HepG2 (cell line): ENCODE results near the gene MEX3A. TPM values are rescaled to one million over a fixed set of nuclear protein-coding genes. Genes with fewer than 3 reads are reported as not detected.

Experiments used
- AGO2 ChIP-seq: fragments of 200-400 bp; formaldehyde crosslinking; optimal IDR thresholded peaks from 2 replicates; pipeline ENCODE3; 2017; ENCODE audit warnings: mild to moderate bottlenecking, low read depth, low read length, moderate library complexity
- ATF3 ChIP-seq: sonication (generic); formaldehyde crosslinking; IDR thresholded peaks from 2 replicates; pipeline ENCODE4 v1.4.0; 2020; ENCODE audit warnings: missing genetic modification reagents
- ATF7-NPFF ChIP-seq: sonication (generic); formaldehyde crosslinking; IDR thresholded peaks from 2 replicates; pipeline ENCODE4 v1.8.1; 2023; ENCODE audit warnings: mild to moderate bottlenecking, low read depth, missing genetic modification reagents, moderate library complexity
- BATF2 ChIP-seq: sonication (generic); formaldehyde crosslinking; IDR thresholded peaks from 2 replicates; pipeline ENCODE4 v1.8.0; 2022; ENCODE audit warnings: mild to moderate bottlenecking, missing genetic modification reagents, moderate library complexity
- FOXO4 ChIP-seq: sonication (generic); formaldehyde crosslinking; conservative IDR thresholded peaks from 2 replicates; pipeline ENCODE4 v1.8.1; 2023; ENCODE audit warnings: missing genetic modification reagents
- GABPB1 ChIP-seq: IDR thresholded peaks from 2 replicates; pipeline ENCODE4 v1.6.1; 2016; ENCODE audit warnings: mild to moderate bottlenecking, missing genetic modification reagents, moderate library complexity, missing compliant biosample characterization
- GMEB2 ChIP-seq: IDR thresholded peaks from 2 replicates; pipeline ENCODE4 v1.6.1; 2016; ENCODE audit warnings: missing biosample characterization, missing genetic modification reagents, low read depth
- HMGA1 ChIP-seq: sonication (generic); formaldehyde crosslinking; conservative IDR thresholded peaks from 2 replicates; pipeline ENCODE4 v1.4.0; 2020; ENCODE audit warnings: missing genetic modification reagents
- IKZF5 ChIP-seq: IDR thresholded peaks from 2 replicates; pipeline ENCODE4 v1.6.1; 2018; ENCODE audit warnings: missing genetic modification reagents, mild to moderate bottlenecking, missing compliant biosample characterization
- KDM5B ChIP-seq: sonication (generic); formaldehyde crosslinking; IDR thresholded peaks from 2 replicates; pipeline ENCODE4 v1.4.0; 2020; ENCODE audit warnings: missing genetic modification reagents, mild to moderate bottlenecking, borderline replicate concordance
- PRDM10 ChIP-seq: sonication (generic); formaldehyde crosslinking; IDR thresholded peaks from 2 replicates; pipeline ENCODE4 v1.4.0; 2020; ENCODE audit warnings: low read depth, missing genetic modification reagents
- RELA ChIP-seq: sonication (generic); formaldehyde crosslinking; IDR thresholded peaks from 2 replicates; pipeline ENCODE4 v1.4.0; 2020; ENCODE audit warnings: missing genetic modification reagents
- SIX1 ChIP-seq: sonication (generic); formaldehyde crosslinking; IDR thresholded peaks from 2 replicates; pipeline ENCODE4 v1.4.0; 2020; ENCODE audit warnings: missing genetic modification reagents, borderline replicate concordance
- ZNF17 ChIP-seq: sonication (generic); formaldehyde crosslinking; IDR thresholded peaks from 2 replicates; pipeline ENCODE4 v1.5.0; 2020; ENCODE audit warnings: mild to moderate bottlenecking, missing genetic modification reagents
- ZNF224 ChIP-seq: sonication (generic); formaldehyde crosslinking; IDR thresholded peaks from 2 replicates; pipeline ENCODE4 v1.5.0; 2020; ENCODE audit warnings: mild to moderate bottlenecking, missing genetic modification reagents
- ZNF343 ChIP-seq: sonication (generic); formaldehyde crosslinking; IDR thresholded peaks from 2 replicates; pipeline ENCODE4 v1.4.0; 2020; ENCODE audit warnings: mild to moderate bottlenecking, missing genetic modification reagents
- ZNF557 ChIP-seq: sonication (generic); formaldehyde crosslinking; IDR thresholded peaks from 2 replicates; pipeline ENCODE4 v1.4.0; 2020; ENCODE audit warnings: missing genetic modification reagents
- ZNF580 ChIP-seq: IDR thresholded peaks from 2 replicates; pipeline ENCODE4 v1.6.1; 2016; ENCODE audit warnings: low read depth, borderline replicate concordance
- ZNF746 ChIP-seq: sonication (generic); formaldehyde crosslinking; IDR thresholded peaks from 2 replicates; pipeline ENCODE4 v1.8.0; 2022; ENCODE audit warnings: mild to moderate bottlenecking, missing genetic modification reagents
- ZNF879 ChIP-seq: sonication (generic); formaldehyde crosslinking; IDR thresholded peaks from 2 replicates; pipeline ENCODE4 v1.8.1; 2023; ENCODE audit warnings: missing genetic modification reagents
- polyA plus RNA-seq, 8 experiments: library from polyadenylated mRNA; depleted of rRNA in 3 of 8; stranded (reverse) in 7 of 8; unstranded in 1 of 8; fragments of >200 nt; fragmentation: Illumina TruSeq in 4 of 8; extraction: Trizol in 4 of 8; gene quantifications; 2 replicates each; pipeline versions ENCODE4 v1.2.1 to v1.2.3, GENCODE V29; 2011 to 2016; ENCODE audit warnings: low read depth in 4 of 8, missing spikeins in 1 of 8, mixed read lengths in 1 of 8; ENCODE audit not compliant: insufficient read depth in 1 of 8
- total RNA-seq, 5 experiments: library from RNA; depleted of rRNA; stranded (reverse); fragments of >200 nt; fragmentation: Illumina TruSeq; extraction: Trizol; gene quantifications; 2 replicates each; pipeline ENCODE4 v1.2.3, GENCODE V29; 2016; ENCODE audit warnings: low read depth in 1 of 5

MEX3A gene
- total and polyA plus RNA-seq, 2 of the 13 experiments (the other 11 are each of a cell fraction or from before 2014, with no cell fraction given): 7.6 to 9.1 TPM

- no peak for TF ChIP-seq SIX1 (CRISPR knock-in tag)
- no peak for TF ChIP-seq GMEB2 (CRISPR knock-in tag)
- peak; percentile 65; the same call in 1 of the 2 replicates for TF ChIP-seq PRDM10 (CRISPR knock-in tag)
- TF ChIP-seq RELA (CRISPR knock-in tag): no peak
- no peak for TF ChIP-seq ZNF557 (CRISPR knock-in tag)
- peak; percentile 45; the same call in 1 of the 2 replicates for TF ChIP-seq KDM5B (CRISPR knock-in tag)
- TF ChIP-seq ATF7-NPFF (CRISPR knock-in tag): no peak
- no peak for TF ChIP-seq HMGA1 (CRISPR knock-in tag)
- TF ChIP-seq FOXO4 (CRISPR knock-in tag): no peak
- TF ChIP-seq IKZF5: no peak; the same call in 1 of the 2 replicates
- TF ChIP-seq ZNF746: peak; percentile 45; the same call in 1 of the 2 replicates
- TF ChIP-seq ZNF224: no peak
- TF ChIP-seq ZNF580 (CRISPR knock-in tag): peak; percentile 18; the same call in 1 of the 2 replicates
- peak; percentile 64; the same call in 1 of the 2 replicates for TF ChIP-seq GABPB1 (CRISPR knock-in tag)
- TF ChIP-seq ZNF343: no peak
- no peak for TF ChIP-seq ZNF17
- TF ChIP-seq ATF3 (CRISPR knock-in tag): peak; percentile 64; the same call in 1 of the 2 replicates
- no peak for TF ChIP-seq AGO2
- no peak for TF ChIP-seq ZNF879 (CRISPR knock-in tag)
- TF ChIP-seq BATF2 (CRISPR knock-in tag): no peak
Measured at GRCh38 chr1:156114101-156114918, 32.0 kb upstream of the MEX3A start, which contains the start of gene LMNA (continued).
